GM04503 (cell line): ENCODE measurements around the gene ELOVL4.

Source experiments
- DNase-seq: peaks from one replicate; pipeline ENCODE4 v3.0.0-alpha.2; 2012; ENCODE audit warnings: low read depth

Gene ELOVL4

DNA sequence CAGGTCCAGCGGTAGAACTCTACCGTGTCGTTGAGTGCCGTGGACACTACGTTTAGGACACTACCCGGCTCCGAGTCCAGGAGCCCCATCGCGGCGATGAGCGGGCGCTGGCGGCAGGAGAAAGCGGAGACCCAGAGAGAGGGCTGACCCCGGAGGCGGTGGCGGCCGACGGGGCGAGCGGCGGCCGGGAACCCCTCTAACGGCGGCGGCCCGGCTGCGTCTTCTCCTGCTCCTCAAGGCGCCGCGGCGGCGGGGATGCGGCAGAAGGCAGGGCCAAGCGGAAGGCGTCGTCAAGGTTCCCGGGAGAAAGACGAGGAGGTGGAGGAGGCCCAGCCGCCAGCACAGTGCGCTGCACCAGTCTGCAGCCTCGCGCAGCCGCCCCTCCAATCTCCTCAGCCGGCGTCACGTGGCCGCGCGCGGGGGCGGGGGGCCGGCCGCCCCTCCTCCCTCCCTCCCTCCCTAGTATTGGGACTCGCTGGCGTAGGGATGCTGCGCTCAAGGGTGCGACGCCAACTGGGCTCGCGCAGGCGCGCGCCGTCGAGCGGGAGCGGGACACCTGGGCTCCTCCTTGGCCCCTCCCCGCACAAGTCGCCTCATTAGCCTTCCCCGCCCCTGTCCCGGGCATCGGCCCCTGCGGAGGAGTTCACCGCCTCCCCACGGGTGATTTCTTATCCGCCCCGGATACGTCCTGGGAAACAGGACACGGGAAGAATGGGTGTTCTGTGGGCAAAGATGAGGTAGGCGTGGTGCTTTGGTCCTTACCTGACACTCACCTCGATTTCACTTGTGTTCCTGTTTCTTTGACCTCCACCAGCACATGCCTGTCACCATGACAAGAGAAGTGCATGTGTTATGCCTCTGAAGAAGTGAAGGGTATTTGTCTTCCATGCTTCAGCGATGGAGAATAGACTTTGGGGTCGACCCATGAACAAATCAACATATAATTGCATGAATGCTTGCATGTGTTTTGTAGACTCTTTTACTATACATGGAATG is at the start of gene ELOVL4:
ELOVL4 (minus strand) TSS at position 363 of the 996 bp plus-strand sequence; CDS start at position 89, 274 bp downstream.
- DNase-seq = peak; percentile 11

GRCh38 chr6:79993911-79994309 is 46.6 kb upstream of the ELOVL4 start:
- no peak for DNase-seq

DNA sequence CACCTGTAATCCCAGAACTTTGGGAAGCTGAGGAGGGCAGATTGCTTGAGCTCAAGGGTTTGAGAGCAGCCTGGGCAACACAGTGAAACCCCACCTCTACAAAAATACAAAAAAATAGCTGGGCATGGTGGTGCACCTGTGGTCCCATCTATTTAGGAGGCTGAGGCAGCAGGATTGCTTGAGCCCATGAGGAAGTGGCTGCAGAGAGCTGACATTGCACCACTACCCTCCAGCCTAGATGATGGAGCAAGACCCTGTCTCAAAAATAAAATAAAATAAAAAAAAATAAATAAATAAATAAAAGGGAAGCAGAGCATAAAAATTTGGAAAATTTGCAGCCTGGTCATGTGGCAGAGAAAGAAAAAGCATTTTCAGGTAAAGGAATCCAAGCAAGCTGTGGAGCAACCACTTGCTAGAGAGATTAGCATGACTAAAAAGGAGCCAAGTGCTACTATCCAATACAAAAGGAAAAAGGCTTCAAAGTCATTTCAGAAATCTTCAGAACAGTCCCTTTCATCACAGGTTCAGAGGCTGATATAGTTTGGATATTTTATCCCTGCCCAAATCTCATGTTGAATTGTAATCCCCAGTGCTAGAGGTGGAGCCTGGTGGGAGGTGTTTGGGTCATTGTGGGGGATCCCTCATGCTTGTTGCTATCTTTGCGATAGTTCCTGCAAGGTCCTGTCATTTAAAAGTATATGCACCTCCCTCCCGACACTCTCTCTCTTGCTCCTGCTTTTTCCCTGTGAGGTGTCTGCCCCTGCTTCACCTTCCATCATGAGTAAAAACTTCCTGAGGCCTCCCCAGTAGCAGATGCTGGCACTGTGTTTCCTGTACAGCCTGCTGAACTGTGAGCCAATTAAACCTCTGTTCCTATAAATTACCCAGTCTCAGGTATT is 45.9 kb upstream of the ELOVL4 start:
- DNase-seq = no peak

DNA sequence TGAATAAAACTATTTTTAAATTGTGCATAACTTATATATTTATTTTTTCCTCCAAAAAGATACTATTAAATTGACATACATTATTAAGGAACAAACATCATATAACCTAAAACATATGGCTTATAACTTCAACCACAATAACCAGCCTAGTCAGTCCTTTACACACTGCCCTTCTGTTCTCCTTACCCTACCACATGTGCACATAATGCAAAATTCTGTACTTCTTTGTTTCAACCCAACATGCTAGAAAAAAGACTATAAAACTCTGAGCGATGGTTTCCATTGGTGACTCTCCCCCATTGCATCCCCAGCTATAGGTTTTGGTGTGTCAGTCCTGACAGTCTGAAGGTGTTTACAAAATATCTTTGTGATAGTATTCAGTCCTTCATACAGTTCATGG is 42.3 kb upstream of the ELOVL4 start:
- no peak for DNase-seq

- no peak for DNase-seq
These were observed 37.8 kb upstream of the ELOVL4 start for GRCh38 chr6:79985128-79985527.

DNA sequence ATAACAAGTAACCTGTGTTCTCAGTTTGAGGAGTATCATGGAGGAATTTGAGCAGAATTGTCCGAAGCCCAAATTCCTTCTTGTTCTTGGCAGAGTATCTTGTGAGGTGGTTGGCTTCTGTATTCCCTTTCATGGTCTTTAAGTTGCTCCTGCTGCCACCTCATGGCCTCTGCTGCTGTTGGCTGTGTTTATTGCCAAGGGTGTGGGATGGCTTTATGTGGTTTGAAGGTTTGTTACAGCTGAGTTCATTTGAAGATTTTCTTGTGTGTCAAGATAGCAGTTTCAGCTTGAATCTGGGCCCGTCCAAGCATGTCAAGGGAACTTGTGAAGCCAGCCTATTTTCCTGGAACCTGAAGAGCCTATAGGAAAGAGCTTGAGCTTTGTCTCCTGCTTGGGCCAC is 36.9 kb upstream of the ELOVL4 start:
- no peak for DNase-seq

DNA sequence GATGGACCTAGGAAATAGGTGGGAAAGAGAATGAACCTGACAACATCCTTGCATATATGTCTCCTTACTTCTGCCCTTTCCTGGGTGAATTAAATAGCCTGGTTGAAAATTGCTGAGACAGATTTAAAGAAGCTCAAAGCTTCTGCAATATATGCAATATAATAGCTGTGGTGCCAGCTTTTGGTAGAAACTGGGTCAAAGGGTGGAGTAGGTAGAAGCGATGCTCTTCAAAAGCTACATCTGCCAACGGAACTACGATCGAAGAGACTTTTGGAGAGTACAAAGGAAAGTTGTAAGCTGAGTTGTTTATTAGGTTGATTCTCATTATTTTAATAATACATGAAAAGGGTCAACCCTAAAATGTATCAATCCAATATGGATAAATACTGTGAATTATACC is 34.3 kb upstream of the ELOVL4 start:
- DNase-seq = no peak

- DNase-seq = no peak
These were observed 23.8 kb upstream of the ELOVL4 start for GRCh38 chr6:79971193-79971592.

GRCh38 chr6:79969784-79970183 is 22.4 kb upstream of the ELOVL4 start:
- no peak for DNase-seq

DNA sequence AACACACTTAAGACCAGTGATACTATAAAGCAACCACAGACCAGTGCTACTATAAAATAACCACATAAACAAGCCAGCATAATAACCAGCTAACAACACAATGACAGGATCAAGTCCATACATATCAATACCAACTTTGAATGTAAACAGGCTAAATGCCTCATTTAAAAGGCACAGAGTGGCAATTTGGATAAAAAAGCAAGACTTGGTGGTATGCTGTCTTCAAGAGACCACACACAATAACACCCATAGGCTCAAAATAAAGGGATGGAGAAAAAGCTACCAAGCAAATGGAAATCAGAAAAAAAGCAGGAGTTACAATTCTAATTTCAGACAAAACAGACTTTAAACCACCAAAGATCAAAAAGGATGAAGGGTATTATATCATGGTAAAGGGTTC is 19.8 kb upstream of the ELOVL4 start:
- DNase-seq = no peak

DNA sequence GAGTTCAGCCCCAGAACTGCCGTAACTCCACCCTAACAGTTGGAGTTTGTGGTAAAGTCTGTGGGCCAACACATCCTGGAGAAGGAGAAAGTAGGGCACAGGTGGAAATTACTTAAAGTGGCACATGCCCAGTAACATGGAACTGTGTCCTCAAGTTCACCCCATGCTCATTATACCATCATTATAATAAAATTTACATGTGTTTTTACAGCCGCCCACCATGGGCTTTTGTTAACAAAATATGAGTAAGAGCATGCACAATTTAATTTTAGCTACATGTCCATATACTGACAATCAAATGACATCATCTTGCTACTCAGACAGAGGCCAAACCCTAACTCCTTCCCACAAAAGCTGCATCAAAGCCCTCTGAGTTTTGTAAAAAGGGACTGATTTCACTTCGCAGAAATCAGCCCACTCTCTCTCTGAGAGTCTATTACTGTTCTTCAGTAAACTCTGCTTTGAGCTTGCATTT is 17.3 kb upstream of the ELOVL4 start:
- no peak for DNase-seq

GRCh38 chr6:79954849-79955248 is 7.5 kb upstream of the ELOVL4 start:
- DNase-seq = no peak

GRCh38 chr6:79949233-79949632 is 1.9 kb upstream of the ELOVL4 start:
- DNase-seq = no peak

DNA sequence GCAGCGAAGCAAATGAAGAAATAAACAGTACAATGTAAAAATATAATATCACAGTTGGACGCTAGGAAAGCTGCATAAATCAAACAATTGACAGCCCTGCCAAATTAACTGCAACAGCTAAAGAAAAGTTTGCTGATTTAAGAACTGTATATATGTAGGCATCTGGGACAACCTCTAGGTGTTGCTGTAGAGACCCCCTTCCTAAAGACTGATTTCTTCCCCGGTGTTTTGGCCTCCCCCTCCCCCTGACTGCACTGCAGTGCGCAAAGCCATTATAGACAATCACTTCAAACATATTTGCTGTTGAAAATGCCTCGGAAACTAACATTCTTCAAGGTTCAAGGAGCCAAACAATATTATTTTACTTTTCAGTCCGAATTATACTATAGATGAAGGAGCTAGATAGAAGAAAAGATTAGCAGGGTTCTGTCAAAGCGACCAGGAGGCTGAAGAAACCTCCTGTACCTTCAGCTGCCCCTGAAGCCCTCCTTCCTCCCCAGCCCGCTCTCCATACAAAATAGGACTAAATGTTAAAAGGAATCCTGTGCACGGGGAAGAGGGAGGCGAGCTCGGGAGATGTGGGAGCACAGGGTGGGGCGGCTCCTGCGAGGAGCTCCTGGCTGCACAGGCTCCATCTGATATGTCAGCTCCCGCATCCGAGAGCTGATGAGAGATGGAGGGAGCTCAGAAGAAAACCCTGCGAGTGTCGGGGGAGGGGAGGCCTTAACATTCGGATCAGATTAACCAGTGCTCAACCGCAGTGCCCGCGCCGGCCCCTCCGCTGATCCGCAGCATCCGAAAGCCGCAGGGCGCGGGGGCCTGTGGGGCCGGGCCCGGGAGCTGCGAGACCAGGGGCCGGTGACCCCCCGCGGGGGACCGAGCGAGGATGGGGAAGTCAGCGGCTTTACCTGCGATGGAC is 822 bp downstream of the ELOVL4 start:
- no peak for DNase-seq

- no peak for DNase-seq
These were observed 4.2 kb downstream of the ELOVL4 start for GRCh38 chr6:79943133-79943532.

DNA sequence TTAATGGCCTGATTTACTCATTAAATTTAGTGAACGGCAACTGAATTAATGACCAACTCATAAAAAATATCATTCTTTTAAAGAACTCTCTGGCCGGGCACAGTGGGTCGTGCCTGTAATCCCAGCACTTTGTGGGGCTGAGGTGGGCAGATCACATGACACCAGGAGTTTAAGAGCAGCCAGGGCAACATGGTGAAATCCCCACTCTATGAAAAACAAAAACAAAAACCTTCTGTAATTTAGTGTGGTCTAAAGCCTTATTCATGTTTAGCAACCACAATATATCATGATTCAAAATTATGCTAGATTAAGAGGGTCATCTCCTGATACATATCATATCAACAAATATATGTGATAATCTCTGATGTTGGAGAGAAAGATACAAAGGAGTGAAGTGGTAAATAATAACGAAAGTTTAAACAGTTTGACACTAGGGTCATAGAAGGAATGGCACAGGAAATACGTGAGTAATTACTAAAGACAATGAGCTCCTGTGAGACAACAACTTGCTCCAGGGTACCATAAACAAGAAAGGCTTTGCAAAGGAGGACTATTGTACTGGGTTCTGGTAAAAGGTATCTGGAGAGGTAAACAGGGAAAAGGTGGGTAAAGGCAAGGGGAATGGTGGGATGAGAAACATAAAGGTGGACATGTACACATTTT is 5.7 kb downstream of the ELOVL4 start:
- no peak for DNase-seq

- DNase-seq = no peak
These were observed 18.8 kb downstream of the ELOVL4 start for GRCh38 chr6:79928478-79928998.

- no peak for DNase-seq
These were observed 19.6 kb downstream of the ELOVL4 start for GRCh38 chr6:79927758-79928157.

GRCh38 chr6:79923270-79923669 is 24.1 kb downstream of the ELOVL4 start:
- DNase-seq = no peak

GRCh38 chr6:79922018-79922417 is 25.3 kb downstream of the ELOVL4 start:
- no peak for DNase-seq

- DNase-seq = no peak
These were observed 34.0 kb downstream of the ELOVL4 start for GRCh38 chr6:79913369-79913768.
